Endodermal cell (in vitro differentiated cells): ENCODE measurements around the gene GARNL3. TPM values are rescaled to one million over a fixed set of nuclear protein-coding genes. Genes with fewer than 3 reads are reported as not detected.

ENCODE experiments used
- DNase-seq: peaks from one replicate; pipeline ENCODE4 v3.0.0-alpha.2; 2017
- H3K27ac ChIP-seq: 2 replicates; pipeline ENCODE4 v1.5.1; 2013; ENCODE audit warnings: mild to moderate bottlenecking, low read depth, low read length, moderate library complexity
- H3K27me3 ChIP-seq: 2 replicates; pipeline ENCODE4 v1.6.1; 2013; ENCODE audit warnings: mild to moderate bottlenecking, low read length, moderate library complexity; ENCODE audit not compliant: insufficient read depth, control insufficient read depth, poor library complexity, severe bottlenecking
- H3K36me3 ChIP-seq: 2 replicates; pipeline ENCODE4 v1.7.0; 2013; ENCODE audit warnings: mild to moderate bottlenecking, low read length, moderate library complexity; ENCODE audit not compliant: control insufficient read depth, insufficient read depth
- H3K4me1 ChIP-seq: one replicate; pipeline ENCODE4 v1.7.0; 2013; ENCODE audit warnings: low read length; ENCODE audit not compliant: control insufficient read depth, insufficient read depth
- H3K4me3 ChIP-seq: 2 replicates; pipeline ENCODE4 v1.5.1; 2013; ENCODE audit warnings: mild to moderate bottlenecking, low read length, moderate library complexity
- H3K9ac ChIP-seq: 2 replicates; pipeline ENCODE4 v1.6.1; 2013; ENCODE audit warnings: mild to moderate bottlenecking, low read length, moderate library complexity; ENCODE audit not compliant: poor library complexity, severe bottlenecking; ENCODE audit errors: extremely low read depth
- H3K9me3 ChIP-seq: 2 replicates; pipeline ENCODE4 v1.6.1; 2013; ENCODE audit warnings: mild to moderate bottlenecking, low read length, moderate library complexity; ENCODE audit not compliant: control insufficient read depth
- H3K27ac Mint-ChIP-seq: 2 replicates; pipeline ENCODE4 v1.8.0; 2020; ENCODE audit warnings: mixed read lengths
- H3K27me3 Mint-ChIP-seq: 2 replicates; pipeline ENCODE4 v1.8.0; 2021; ENCODE audit warnings: mild to moderate bottlenecking, mixed read lengths; ENCODE audit not compliant: insufficient read depth
- H3K36me3 Mint-ChIP-seq: 2 replicates; pipeline ENCODE4 v1.8.0; 2020; ENCODE audit warnings: low read depth, mixed read lengths
- H3K4me1 Mint-ChIP-seq: 2 replicates; pipeline ENCODE4 v1.8.0; 2020; ENCODE audit warnings: mixed read lengths
- H3K4me3 Mint-ChIP-seq: 2 replicates; pipeline ENCODE4 v1.8.0; 2020; ENCODE audit warnings: mild to moderate bottlenecking, moderate library complexity, mixed read lengths
- H3K9me3 Mint-ChIP-seq: 2 replicates; pipeline ENCODE4 v1.8.0; 2020; ENCODE audit warnings: mild to moderate bottlenecking, mixed read lengths
- CTCF ChIP-seq: fragments of 200-600 bp; sonication (generic); conservative IDR thresholded peaks from 2 replicates; pipeline ENCODE4 v1.5.0; 2021; ENCODE audit warnings: antibody characterized with exemption, mild to moderate bottlenecking
- WGBS, 2 experiments: methylation state at CpG; one replicate each; pipeline versions ENCODE4 v1.1.5 to v1.1.7; 2013; ENCODE audit warnings: missing lambda C conversion rate in 2 of 2, mixed read lengths in 1 of 2; ENCODE audit not compliant: insufficient coverage in 1 of 2, insufficient read length in 1 of 2; 5-methylcytosine and 5-hydroxymethylcytosine counted together
- total RNA-seq, 2 donors: library from RNA; stranded (reverse); fragmentation: NEBNext Ultra II Directional in 1 of 2; extraction: Animal tissue kit (Norgen Biotek cat#: 25700) in 1 of 2; gene quantifications; 2 replicates in 1 of 2; 3 replicates in 1 of 2; pipeline ENCODE4 v1.2.1, GENCODE V29; 2021

Gene GARNL3
- total RNA-seq, 2 donors from 2014 or later = 7.2 to 12.8 TPM

DNA sequence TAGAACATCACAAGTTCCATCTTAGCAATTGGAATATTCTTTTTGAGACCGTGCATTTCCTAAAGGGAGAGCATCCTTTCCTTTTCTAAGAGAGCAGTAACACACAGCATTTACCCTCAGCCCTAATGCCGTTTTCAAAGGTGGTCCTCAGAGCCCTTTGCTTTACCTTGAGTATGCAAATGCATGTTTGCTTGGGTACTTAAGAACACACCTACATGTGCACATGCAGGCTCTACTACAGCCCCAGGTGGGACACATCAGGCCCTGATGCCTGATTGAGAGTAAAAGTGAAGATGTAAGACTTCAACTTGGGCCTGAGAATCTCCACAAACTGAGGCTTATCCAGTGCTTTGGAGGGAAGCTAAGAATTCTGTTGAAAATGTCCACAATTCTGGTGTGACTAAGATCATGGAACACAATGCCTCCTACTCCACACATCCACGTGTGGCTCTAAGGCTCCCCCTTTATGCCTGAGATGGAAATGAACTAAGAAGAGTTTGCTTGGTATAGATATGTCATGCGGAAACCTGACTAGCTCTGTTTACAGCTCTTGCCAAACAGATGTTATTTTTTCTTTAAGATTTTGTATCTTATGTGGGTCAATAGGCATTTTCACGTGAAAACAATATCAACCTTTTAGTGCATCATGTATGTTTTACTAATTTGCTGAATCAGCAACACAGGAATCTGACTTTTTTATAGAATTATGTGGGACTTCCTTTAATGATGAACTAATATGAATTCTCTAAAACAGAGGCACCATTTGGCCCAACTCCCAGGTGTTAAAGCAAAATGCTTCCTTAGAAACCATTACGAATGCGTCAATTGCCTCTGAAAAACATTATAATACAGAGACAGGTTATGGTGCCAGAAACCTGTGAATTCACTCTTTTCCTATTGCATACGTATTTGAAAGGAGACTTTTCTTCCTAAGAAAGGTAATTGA is 83.5 kb downstream of the GARNL3 start:
- Histone ChIP-seq H3K36me3 (no peaks in the 10 kb centered on the region), H3K4me1 (no peaks in the 10 kb centered on the region), H3K27ac (no peak overlapping the region), H3K4me3 (no peak overlapping the region), H3K9ac (no peak overlapping the region), H3K9me3 (no peaks in the 10 kb centered on the region), H3K27me3 (no peaks in the 10 kb centered on the region)
- no peaks in the 10 kb centered on the region for H3K9me3 Mint-ChIP-seq
- H3K27me3 Mint-ChIP-seq = no peaks in the 10 kb centered on the region
- peak; percentile 60 for TF ChIP-seq CTCF
- no peak for DNase-seq
- H3K4me1 Mint-ChIP-seq = no peaks in the 10 kb centered on the region
- no peak overlapping the region for H3K27ac Mint-ChIP-seq
- no peaks in the 10 kb centered on the region for H3K36me3 Mint-ChIP-seq
- H3K4me3 Mint-ChIP-seq = no peak overlapping the region
- WGBS, 2 experiments = 88 to 89% methylated on average over 7 to 8 of the region's 8 CpGs

DNA sequence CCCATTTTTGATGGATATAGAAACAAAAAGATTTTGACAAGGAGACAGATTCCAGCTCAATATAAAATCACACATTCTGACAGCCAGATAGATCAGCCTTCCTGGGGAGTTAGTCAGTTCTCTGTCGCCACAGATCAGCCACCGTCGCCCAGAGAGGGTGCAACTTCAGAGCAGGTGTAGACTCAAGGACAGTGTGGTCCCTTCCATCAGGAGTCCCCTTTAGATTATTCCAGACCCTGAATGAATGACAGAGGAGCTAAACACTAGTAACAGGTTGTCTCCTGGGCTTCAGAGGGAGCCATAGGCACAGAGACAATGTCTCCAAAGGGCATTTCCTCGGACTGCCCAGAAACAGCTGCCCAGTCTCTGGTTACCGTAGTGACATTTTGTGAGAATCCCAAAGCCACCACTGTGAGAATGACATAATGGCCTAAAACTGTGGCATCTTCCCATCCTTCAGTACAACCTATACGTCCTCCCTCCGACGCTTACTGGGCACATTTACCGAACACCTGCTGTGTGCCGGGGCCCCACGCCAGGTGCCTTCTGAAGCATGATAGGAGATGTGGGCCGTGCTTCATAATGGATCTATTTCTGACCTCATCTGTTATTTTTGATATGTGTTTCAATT is 85.0 kb downstream of the GARNL3 start:
- no peaks in the 10 kb centered on the region for H3K36me3 Mint-ChIP-seq
- no peak overlapping the region for H3K27ac Mint-ChIP-seq
- H3K4me3 ChIP-seq = no peak overlapping the region
- no peaks in the 10 kb centered on the region for H3K9me3 Mint-ChIP-seq
- no peak for TF ChIP-seq CTCF
- 92 to 97% methylated on average over 12 of the region's 12 CpGs for WGBS, 2 experiments
- no peaks in the 10 kb centered on the region for H3K36me3 ChIP-seq
- no peaks in the 10 kb centered on the region for H3K4me1 Mint-ChIP-seq
- no peaks in the 10 kb centered on the region for H3K27me3 Mint-ChIP-seq
- H3K4me3 Mint-ChIP-seq = no peak overlapping the region
- no peaks in the 10 kb centered on the region for H3K9me3 ChIP-seq
- H3K27ac ChIP-seq = no peak overlapping the region
- no peaks in the 10 kb centered on the region for H3K27me3 ChIP-seq
- no peak for DNase-seq
- no peaks in the 10 kb centered on the region for H3K4me1 ChIP-seq
- no peak overlapping the region for H3K9ac ChIP-seq

DNA sequence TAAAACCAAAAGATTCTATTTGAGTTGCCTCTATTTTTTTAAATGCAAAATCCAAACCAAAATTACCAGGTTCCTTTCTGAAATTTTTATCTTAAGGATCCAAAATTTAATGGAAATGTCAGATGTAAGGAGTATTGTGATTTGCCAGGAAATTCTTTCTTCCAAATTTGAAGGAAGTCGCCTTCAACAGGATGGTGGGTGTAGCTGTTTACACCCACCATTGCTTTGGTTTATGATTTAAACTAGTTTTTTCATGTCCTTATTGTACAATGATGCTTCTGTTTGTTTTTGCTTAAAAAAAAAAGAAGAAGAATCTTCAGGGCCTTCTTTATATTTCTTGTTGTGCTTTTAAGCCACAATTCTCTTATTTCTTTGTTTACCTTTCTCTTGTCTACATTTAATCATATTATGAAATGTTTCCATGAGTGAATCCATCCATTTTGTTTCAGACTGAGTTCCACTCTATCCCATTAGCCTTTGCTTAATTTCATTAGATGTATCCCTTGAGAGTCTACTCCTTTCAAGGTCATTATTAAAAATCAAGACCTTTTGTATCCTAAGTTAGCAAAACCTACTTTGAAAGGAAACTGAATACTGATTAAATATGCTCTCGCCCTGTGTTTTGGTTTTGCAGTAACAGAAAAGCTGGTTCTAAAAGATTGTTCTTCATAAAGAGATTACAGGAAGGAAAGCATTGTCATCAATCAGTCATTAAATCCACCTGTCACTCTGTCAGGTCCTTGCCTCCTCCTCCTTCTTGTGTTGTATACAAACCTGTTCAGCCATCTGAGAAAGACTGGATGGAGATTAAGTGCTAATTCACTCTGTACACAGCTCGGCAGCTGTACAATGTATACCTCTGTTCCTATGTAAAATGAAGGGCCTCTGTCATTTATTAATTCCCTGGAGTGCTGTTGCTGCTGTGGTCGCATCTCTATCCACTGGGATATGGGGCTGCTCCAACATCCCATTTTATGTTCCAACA is 86.9 kb downstream of the GARNL3 start:
- Histone ChIP-seq H3K9ac (no peak overlapping the region), H3K27me3 (no peaks in the 10 kb centered on the region), H3K36me3 (no peaks in the 10 kb centered on the region), H3K4me1 (no peaks in the 10 kb centered on the region), H3K4me3 (no peak overlapping the region), H3K9me3 (no peaks in the 10 kb centered on the region), H3K27ac (no peak overlapping the region)
- H3K27ac Mint-ChIP-seq = no peak overlapping the region
- no peak for DNase-seq
- no peak overlapping the region for H3K4me3 Mint-ChIP-seq
- 94 to 100% methylated on average over 4 of the region's 4 CpGs for WGBS, 2 experiments
- no peaks in the 10 kb centered on the region for H3K36me3 Mint-ChIP-seq
- no peaks in the 10 kb centered on the region for H3K9me3 Mint-ChIP-seq
- H3K4me1 Mint-ChIP-seq = no peaks in the 10 kb centered on the region
- H3K27me3 Mint-ChIP-seq = no peaks in the 10 kb centered on the region
- TF ChIP-seq CTCF = no peak
